HEK293T (cell line): ENCODE measurements around the gene TIE1.

ENCODE experiments used
- CTCF ChIA-PET: fragments of 350-600 bp; formaldehyde crosslinking; extraction: SDS; loops from one replicate; lab custom pipeline; 2021; ENCODE audit warnings: antibody characterized with exemption, inconsistent platforms; lab: Yijun Ruan, JAX
- POLR2A ChIA-PET: fragments of 350-600 bp; formaldehyde crosslinking; extraction: SDS; loops from one replicate; lab custom pipeline; 2020; ENCODE audit warnings: antibody characterized with exemption, inconsistent platforms; lab: Yijun Ruan, JAX
- DNase-seq: peaks from one replicate; pipeline ENCODE4 v3.0.0; 2012; ENCODE audit warnings: mixed read lengths; ENCODE audit errors: extremely low spot score
- ARNT ChIP-seq: fragments of 450-650 bp; IDR thresholded peaks from 2 replicates; pipeline ENCODE4 v1.6.1; 2017; ENCODE audit warnings: mild to moderate bottlenecking
- BHLHE40 ChIP-seq: fragments of 450-650 bp; IDR thresholded peaks from 2 replicates; pipeline ENCODE4 v1.6.1; 2016; ENCODE audit warnings: mild to moderate bottlenecking, moderate library complexity, borderline replicate concordance
- CTBP1 ChIP-seq: fragments of 450-650 bp; IDR thresholded peaks from 2 replicates; pipeline ENCODE4 v1.6.1; 2016; ENCODE audit warnings: borderline replicate concordance
- ELF4 ChIP-seq: fragments of 450-650 bp; IDR thresholded peaks from 2 replicates; pipeline ENCODE4 v1.6.1; 2017; ENCODE audit warnings: antibody characterized with exemption
- FOXA1 ChIP-seq: fragments of 450-650 bp; IDR thresholded peaks from 2 replicates; pipeline ENCODE4 v1.6.1; 2016; ENCODE audit warnings: mild to moderate bottlenecking
- FOXK2 ChIP-seq: fragments of 450-650 bp; IDR thresholded peaks from 2 replicates; pipeline ENCODE4 v1.6.1; 2016; ENCODE audit warnings: mild to moderate bottlenecking
- FOXM1 ChIP-seq: fragments of 450-650 bp; IDR thresholded peaks from 2 replicates; pipeline ENCODE4 v1.6.1; 2017; ENCODE audit warnings: mild to moderate bottlenecking, borderline replicate concordance
- HDGF ChIP-seq: fragments of 450-650 bp; IDR thresholded peaks from 2 replicates; pipeline ENCODE4 v1.6.1; 2017; ENCODE audit warnings: antibody characterized with exemption, borderline replicate concordance
- L3MBTL2 ChIP-seq: fragments of 450-650 bp; conservative IDR thresholded peaks from 2 replicates; pipeline ENCODE4 v1.6.1; 2016; ENCODE audit warnings: mild to moderate bottlenecking
- LEF1 ChIP-seq: fragments of 450-650 bp; IDR thresholded peaks from 2 replicates; pipeline ENCODE4 v1.6.1; 2017; ENCODE audit warnings: mild to moderate bottlenecking, borderline replicate concordance
- NFRKB ChIP-seq: fragments of 450-650 bp; IDR thresholded peaks from 2 replicates; pipeline ENCODE4 v1.6.1; 2016; ENCODE audit warnings: mild to moderate bottlenecking, moderate library complexity
- SP1 ChIP-seq: fragments of 450-650 bp; IDR thresholded peaks from 2 replicates; pipeline ENCODE4 v1.6.1; 2017
- SUZ12 ChIP-seq: fragments of 450-650 bp; IDR thresholded peaks from 2 replicates; pipeline ENCODE4 v1.6.1; 2016; ENCODE audit warnings: mild to moderate bottlenecking
- TARDBP ChIP-seq: fragments of 450-650 bp; IDR thresholded peaks from 2 replicates; pipeline ENCODE4 v1.6.1; 2016
- ZNF384 ChIP-seq: fragments of 450-650 bp; IDR thresholded peaks from 2 replicates; pipeline ENCODE4 v1.6.1; 2016
- TF ChIP-seq, protein P1 (sequence below): fragments of 450-650 bp; IDR thresholded peaks from 2 replicates; pipeline ENCODE4 v1.6.1; 2016

TIE1 gene

DNA sequence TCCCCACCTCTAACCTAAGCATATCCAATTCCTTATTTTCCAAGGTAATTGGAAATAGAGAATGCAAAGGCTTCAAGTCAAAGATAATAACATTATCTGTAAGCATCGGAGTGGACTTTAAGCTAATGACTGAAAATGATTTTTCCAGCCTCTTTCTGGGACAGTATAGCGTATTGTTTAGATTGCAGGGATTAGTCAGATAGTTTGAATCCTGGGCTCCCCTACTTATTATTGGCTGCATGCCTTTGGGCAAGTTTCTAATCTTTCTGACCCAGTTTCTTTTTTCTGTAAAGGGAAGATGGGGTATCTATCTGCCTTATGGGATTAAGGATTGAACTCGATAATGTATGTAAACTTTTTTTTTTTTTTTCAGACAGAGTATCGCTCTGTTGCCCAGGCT, 56.5 kb downstream of the TIE1 start:
- ChIA-PET POLR2A (interaction anchor here (2.1 to 3.0 kb wide), 3 partner anchors 8 to 32 kb away, joined by 25 to 41 read pairs (median 39); partner anchors contain the start of genes ELOVL1, MED8 and SZT2), CTCF (no interaction called here)
- no peak for TF ChIP-seq ELF4
- no peak for TF ChIP-seq FOXA1
- TF ChIP-seq FOXM1, result no peak
- TF ChIP-seq TARDBP, result no peak
- no peak for TF ChIP-seq L3MBTL2
- TF ChIP-seq HDGF, result no peak
- TF ChIP-seq SP1, result no peak
- TF ChIP-seq BHLHE40, result no peak
- no peak for TF ChIP-seq FOXK2
- no peak for TF ChIP-seq CTBP1
- no peak for TF ChIP-seq ZNF384
- no peak for TF ChIP-seq LEF1
- no peak for TF ChIP-seq NFRKB
- no peak for TF ChIP-seq ARNT
- TF ChIP-seq, protein P1, sequence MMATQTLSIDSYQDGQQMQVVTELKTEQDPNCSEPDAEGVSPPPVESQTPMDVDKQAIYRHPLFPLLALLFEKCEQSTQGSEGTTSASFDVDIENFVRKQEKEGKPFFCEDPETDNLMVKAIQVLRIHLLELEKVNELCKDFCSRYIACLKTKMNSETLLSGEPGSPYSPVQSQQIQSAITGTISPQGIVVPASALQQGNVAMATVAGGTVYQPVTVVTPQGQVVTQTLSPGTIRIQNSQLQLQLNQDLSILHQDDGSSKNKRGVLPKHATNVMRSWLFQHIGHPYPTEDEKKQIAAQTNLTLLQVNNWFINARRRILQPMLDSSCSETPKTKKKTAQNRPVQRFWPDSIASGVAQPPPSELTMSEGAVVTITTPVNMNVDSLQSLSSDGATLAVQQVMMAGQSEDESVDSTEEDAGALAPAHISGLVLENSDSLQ, result no peak
- TF ChIP-seq SUZ12, result no peak
- DNase-seq, result no peak

DNA sequence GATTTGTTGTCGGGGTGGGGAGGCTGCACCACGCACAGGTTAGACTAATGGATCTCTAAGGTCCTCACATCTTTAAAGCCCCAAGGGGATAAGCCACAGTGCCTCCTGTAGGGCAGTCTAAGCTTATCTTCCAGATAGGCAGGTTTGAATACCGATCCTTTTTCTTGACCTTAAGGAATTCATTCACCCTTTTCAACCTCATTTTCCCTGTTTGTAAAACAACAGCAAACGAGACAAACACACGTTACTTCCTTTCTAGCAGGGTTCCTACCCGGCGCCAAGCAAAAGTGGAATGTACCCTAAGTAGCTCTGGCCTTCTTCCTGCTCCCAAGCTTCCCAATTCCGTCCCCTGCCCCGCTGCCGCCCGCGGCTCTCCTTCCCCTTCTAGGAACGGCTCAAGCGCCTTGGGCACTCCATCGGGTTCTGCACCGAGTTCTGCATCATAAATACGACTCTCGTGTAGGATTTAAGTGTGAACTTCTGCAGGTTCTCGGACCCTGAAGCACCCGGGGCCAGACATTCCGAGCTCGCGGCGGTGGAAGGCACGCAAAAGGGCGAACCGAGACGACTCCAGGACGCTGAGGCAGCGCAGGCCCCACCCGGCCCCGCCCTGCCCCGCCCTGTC, 57.5 kb downstream of the TIE1 start:
- CTCF ChIA-PET, result interaction anchor here (0.6 to 1.3 kb wide), 6 partner anchors 8 to 130 kb away, joined by 3 to 8 read pairs (median 4); partner anchors contain the start of gene ELOVL1
- POLR2A ChIA-PET, result interaction anchor here (0.6 to 3.0 kb wide), 20 partner anchors 9 to 429 kb away, joined by 3 to 41 read pairs (median 4); partner anchors contain the start of genes C1orf210, ELOVL1, HYI and KDM4A
- DNase-seq, result no peak
- TF ChIP-seq L3MBTL2 (no peak), CTBP1 (no peak), SP1 (no peak), FOXM1 (no peak), SUZ12 (no peak), FOXK2 (no peak), NFRKB (no peak), ELF4 (no peak), ARNT (no peak), BHLHE40 (no peak), LEF1 (no peak), HDGF (no peak), FOXA1 (no peak), ZNF384 (no peak), TARDBP (no peak)
- TF ChIP-seq, protein P1, result no peak

DNA sequence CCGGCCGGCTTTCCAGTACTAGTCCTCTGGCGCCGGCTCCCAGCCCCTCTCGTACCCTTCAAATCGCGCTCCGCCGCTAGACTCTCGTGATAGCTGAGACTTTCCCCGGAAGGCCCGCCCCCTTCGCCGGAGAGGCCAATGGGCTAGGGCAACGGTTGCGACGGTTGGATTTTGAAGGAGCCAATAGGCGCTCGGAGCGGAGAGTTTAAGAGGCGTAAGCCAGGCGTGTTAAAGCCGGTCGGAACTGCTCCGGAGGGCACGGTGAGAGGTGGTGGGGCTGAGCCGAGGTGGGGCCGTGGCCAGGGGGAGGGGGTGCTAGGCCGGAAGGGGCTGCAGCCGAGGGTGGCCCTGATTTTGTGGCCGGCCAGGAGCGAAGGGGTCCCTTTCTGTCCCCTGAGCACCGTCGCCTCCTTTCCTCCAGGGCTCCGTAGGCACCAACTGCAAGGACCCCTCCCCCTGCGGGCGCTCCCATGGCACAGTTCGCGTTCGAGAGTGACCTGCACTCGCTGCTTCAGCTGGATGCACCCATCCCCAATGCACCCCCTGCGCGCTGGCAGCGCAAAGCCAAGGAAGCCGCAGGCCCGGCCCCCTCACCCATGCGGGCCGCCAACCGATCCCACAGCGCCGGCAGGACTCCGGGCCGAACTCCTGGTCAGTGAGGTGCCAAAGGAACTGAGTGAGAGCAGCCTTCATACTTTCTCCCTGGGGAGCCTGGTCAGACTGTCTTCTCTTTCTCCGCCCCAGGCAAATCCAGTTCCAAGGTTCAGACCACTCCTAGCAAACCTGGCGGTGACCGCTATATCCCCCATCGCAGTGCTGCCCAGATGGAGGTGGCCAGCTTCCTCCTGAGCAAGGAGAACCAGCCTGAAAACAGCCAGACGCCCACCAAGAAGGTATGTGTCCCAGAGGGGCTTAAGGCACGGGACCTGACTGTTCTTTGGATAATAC, 58.2 kb downstream of the TIE1 start, which contains the start of gene CDC20:
Gene CDC20 (plus strand): TSS at position 236 of the 948 bp plus-strand sequence. CDS start 235 bp downstream, at position 471.
- ChIA-PET POLR2A (interaction anchor here (0.6 to 3.0 kb wide), 21 partner anchors 10 to 428 kb away, joined by 3 to 41 read pairs (median 4); partner anchors contain the start of genes C1orf210, ELOVL1, HYI and KDM4A), CTCF (interaction anchor here (0.6 to 1.3 kb wide), 5 partner anchors 9 to 129 kb away, joined by 3 to 8 read pairs (median 4); partner anchors contain the start of gene ELOVL1)
- TF ChIP-seq FOXM1, result peak; percentile 96
- no peak for TF ChIP-seq L3MBTL2
- TF ChIP-seq ELF4, result peak; percentile 47; the same call in 1 of the 2 replicates
- no peak for TF ChIP-seq ZNF384
- no peak for TF ChIP-seq TARDBP
- peak; percentile 93 for DNase-seq

DNA sequence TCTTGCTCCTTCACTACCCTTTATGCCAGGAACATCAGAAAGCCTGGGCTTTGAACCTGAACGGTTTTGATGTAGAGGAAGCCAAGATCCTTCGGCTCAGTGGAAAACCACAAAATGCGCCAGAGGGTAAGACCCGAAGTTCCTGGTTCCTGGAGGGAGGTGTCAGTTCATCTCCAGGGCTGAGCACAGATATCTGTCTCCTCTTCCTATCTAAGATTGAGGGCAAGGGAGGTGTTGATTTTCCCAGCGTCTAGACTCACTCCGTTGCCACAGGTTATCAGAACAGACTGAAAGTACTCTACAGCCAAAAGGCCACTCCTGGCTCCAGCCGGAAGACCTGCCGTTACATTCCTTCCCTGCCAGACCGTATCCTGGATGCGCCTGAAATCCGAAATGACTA, 58.9 kb downstream of the TIE1 start:
- CTCF ChIA-PET, result interaction anchor here (0.6 kb wide), 1 partner anchor 11 kb away, joined by 3 read pairs; no protein-coding TSS in a partner anchor
- POLR2A ChIA-PET, result interaction anchor here (1.6 kb wide), 1 partner anchor 11 kb away, joined by 9 read pairs; no protein-coding TSS in a partner anchor
- DNase-seq, result no peak
- TF ChIP-seq LEF1 (no peak), ZNF384 (no peak), SP1 (no peak), L3MBTL2 (no peak), HDGF (no peak)
- TF ChIP-seq, protein P1, result no peak

DNA sequence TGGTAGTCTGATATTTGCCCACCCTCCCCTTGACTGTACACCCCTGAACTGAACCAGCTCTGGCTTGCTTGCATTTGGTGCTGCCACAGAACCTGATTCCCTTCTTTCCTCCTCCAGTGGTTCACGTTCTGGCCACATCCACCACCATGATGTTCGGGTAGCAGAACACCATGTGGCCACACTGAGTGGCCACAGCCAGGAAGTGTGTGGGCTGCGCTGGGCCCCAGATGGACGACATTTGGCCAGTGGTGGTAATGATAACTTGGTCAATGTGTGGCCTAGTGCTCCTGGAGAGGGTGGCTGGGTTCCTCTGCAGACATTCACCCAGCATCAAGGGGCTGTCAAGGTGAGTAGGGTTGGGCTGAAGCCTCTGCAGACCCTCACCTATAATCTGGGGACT, 59.8 kb downstream of the TIE1 start:
- POLR2A ChIA-PET, result interaction anchor here (1.6 kb wide), 1 partner anchor 12 kb away, joined by 9 read pairs; no protein-coding TSS in a partner anchor
- no peak for DNase-seq
- CTCF ChIA-PET, result interaction anchor here (0.6 kb wide), 1 partner anchor 10 kb away, joined by 3 read pairs; no protein-coding TSS in a partner anchor
- TF ChIP-seq L3MBTL2 (no peak), NFRKB (no peak), ZNF384 (no peak), ARNT (no peak), ELF4 (no peak), SUZ12 (no peak), HDGF (no peak), FOXK2 (no peak), SP1 (no peak), FOXA1 (no peak), BHLHE40 (no peak)
- TF ChIP-seq, protein P1, result no peak
